AG20443 (cell line): Measurements from ENCODE around the gene DACT1.
"Not testable (repeated sequence)": the region's sequence is repeated elsewhere in the genome, so short reads cannot be mapped to it uniquely, and the experiment has no call there.

ENCODE experiments used
- DNase-seq: peaks from one replicate; pipeline ENCODE4 v3.0.0; 2012; ENCODE audit warnings: low spot score, mixed read lengths

Gene DACT1

GRCh38 chr14:58637391-58638230 lies at the start of gene DACT1:
Gene DACT1, plus strand, starts transcription at chr14:58637962. Its CDS starts 241 bp downstream, at chr14:58638203.
- DNase-seq: peak; percentile 83

- not testable (repeated sequence) for DNase-seq
Observed at GRCh38 chr14:58588321-58588720, 49.4 kb upstream of the DACT1 start.

GRCh38 chr14:58593977-58594376 lies 43.8 kb upstream of the DACT1 start:
- no peak for DNase-seq

GRCh38 chr14:58597041-58597440 lies 40.7 kb upstream of the DACT1 start:
- no peak for DNase-seq

GRCh38 chr14:58598028-58598803 lies 39.5 kb upstream of the DACT1 start:
- no peak for DNase-seq

GRCh38 chr14:58598804-58599525 lies 38.8 kb upstream of the DACT1 start:
- no peak for DNase-seq

- no peak for DNase-seq
Observed at GRCh38 chr14:58599707-58600106, 38.1 kb upstream of the DACT1 start.

GRCh38 chr14:58605465-58605864 lies 32.3 kb upstream of the DACT1 start:
- DNase-seq: no peak

- DNase-seq: peak; percentile 28
Observed at GRCh38 chr14:58607131-58607951, 30.4 kb upstream of the DACT1 start.

GRCh38 chr14:58607952-58608317 lies 29.8 kb upstream of the DACT1 start:
- DNase-seq: peak; percentile 52

GRCh38 chr14:58617619-58618018 lies 20.1 kb upstream of the DACT1 start:
- no peak for DNase-seq

- no peak for DNase-seq
Observed at GRCh38 chr14:58620011-58620410, 17.8 kb upstream of the DACT1 start.

- no peak for DNase-seq
Observed at GRCh38 chr14:58625438-58625837, 12.3 kb upstream of the DACT1 start.

- peak; percentile 56 for DNase-seq
Observed at GRCh38 chr14:58626431-58626831, 11.3 kb upstream of the DACT1 start.

GRCh38 chr14:58628406-58628805 lies 9.4 kb upstream of the DACT1 start:
- DNase-seq: no peak

- DNase-seq: no peak
Observed at GRCh38 chr14:58629281-58629680, 8.5 kb upstream of the DACT1 start.

GRCh38 chr14:58631732-58632131 lies 6.0 kb upstream of the DACT1 start:
- no peak for DNase-seq

GRCh38 chr14:58633831-58634230 lies 3.9 kb upstream of the DACT1 start:
- DNase-seq: peak; percentile 24

GRCh38 chr14:58634406-58635090 lies 3.2 kb upstream of the DACT1 start:
- no peak for DNase-seq

- DNase-seq: no peak
Observed at GRCh38 chr14:58635091-58635830, 2.5 kb upstream of the DACT1 start.
